Right cardiac atrium (tissue), 5 donors: ENCODE data around the gene NPHS1. TPM values are rescaled to one million over a fixed set of nuclear protein-coding genes. Genes with fewer than 3 reads are reported as not detected.
"Not testable (repeated sequence)": the region's sequence is repeated elsewhere in the genome, so short reads cannot be mapped to it uniquely, and the experiment has no call there.

Source experiments
- ATAC-seq, 2 donors: fragments of 200-7000 bp; cut with Tn5 transposase; one replicate each; pipeline versions ENCODE4 v1.8.0 to v1.9.1; 2020; ENCODE audit warnings: moderate library complexity in 2 of 2, mild to moderate bottlenecking in 1 of 2
- DNase-seq, 3 donors: peaks; one replicate each; pipeline ENCODE4 v3.0.0-alpha.2; 2020
- H3K27ac ChIP-seq: one replicate; pipeline ENCODE4 v1.5.1; 2013; ENCODE audit warnings: mild to moderate bottlenecking, low read length, control low read depth, moderate library complexity
- H3K27me3 ChIP-seq: one replicate; pipeline ENCODE4 v1.6.1; 2013; ENCODE audit not compliant: control insufficient read depth, insufficient read depth
- H3K4me1 ChIP-seq: one replicate; pipeline ENCODE4 v1.6.1; 2013; ENCODE audit warnings: low read length; ENCODE audit not compliant: control insufficient read depth, insufficient read depth
- H3K4me3 ChIP-seq: one replicate; pipeline ENCODE4 v1.5.1; 2013; ENCODE audit warnings: low read length, control low read depth
- H3K9me3 ChIP-seq: one replicate; pipeline ENCODE4 v1.6.1; 2013; ENCODE audit warnings: low read length; ENCODE audit not compliant: control insufficient read depth
- WGBS: extraction: QIAGEN DNeasy Blood & Tissue Kit; methylation state at CpG from one replicate; pipeline ENCODE4 v1.1.7; 2013; 5-methylcytosine and 5-hydroxymethylcytosine counted together
- intact Hi-C, 4 donors: fragments of 100-400 bp; cut with DNase I; formaldehyde crosslinking; loops; one replicate each; pipeline versions ENCODE4 v1.11.0 to v1.14.0; 2022 to 2023
- polyA plus RNA-seq: library from polyadenylated mRNA; stranded (reverse); fragments of 200-250 nt; gene quantifications from one replicate; pipeline ENCODE4 v1.2.3, GENCODE V29; 2013
- total RNA-seq, 4 donors: library from RNA; stranded (reverse); fragmentation: NEBNext Ultra II Directional; extraction: Animal tissue kit (Norgen Biotek cat#: 25700); gene quantifications; one replicate each; pipeline ENCODE4 v1.2.1, GENCODE V29; 2021
- donor health status: healthy with polysubstance abuse.
- donor health status: DM: no; HTN: yes; CAD: no.
- donor health status: DM: no; HTN: no; CAD: no.
- donor health status: DM: no; HTN: yes; CAD: no; lungs with severe emphysema.
- donor health status: DM: yes; HTN: yes; CAD: no.

The NPHS1 gene
- total and polyA plus RNA-seq, 5 donors: not detected

- Histone ChIP-seq H3K9me3 (no peaks in the 10 kb centered on the region), H3K27me3 (no peaks in the 10 kb centered on the region), H3K4me1 (no peaks in the 10 kb centered on the region), H3K27ac (no peak overlapping the region), H3K4me3 (no peak overlapping the region)
- ATAC-seq (peak in 1 of 2 donors; percentile 7), DNase-seq (peak in 2 of 3 donors; percentile 35 to 44)
- 58% methylated on average over 23 of the region's 23 CpGs for WGBS
- intact Hi-C loops: no loop called here
Observed at GRCh38 chr19:35879068-35879467, 26.8 kb upstream of the NPHS1 start.

- DNase-seq: peak in 2 of 3 donors; percentile 34 to 51
- WGBS: 93% methylated on average over 32 of the region's 32 CpGs
- H3K4me1 ChIP-seq: no peaks in the 10 kb centered on the region
- H3K4me3 ChIP-seq: no peak overlapping the region
- H3K27me3 ChIP-seq: no peaks in the 10 kb centered on the region
- ATAC-seq: no peak
- no peaks in the 10 kb centered on the region for H3K9me3 ChIP-seq
- H3K27ac ChIP-seq: no peak overlapping the region
- intact Hi-C loops: no loop called here
Observed at GRCh38 chr19:35874392-35874930, 22.2 kb upstream of the NPHS1 start.

- intact Hi-C loops: no loop called here
- no peak overlapping the region for H3K27ac ChIP-seq
- H3K4me3 ChIP-seq: no peak overlapping the region
- no peak for ATAC-seq
- DNase-seq: peak in 2 of 3 donors; percentile 12 to 13
- no peaks in the 10 kb centered on the region for H3K9me3 ChIP-seq
- no peaks in the 10 kb centered on the region for H3K27me3 ChIP-seq
- no peaks in the 10 kb centered on the region for H3K4me1 ChIP-seq
- 79% methylated on average over 5 of the region's 5 CpGs for WGBS
Observed at GRCh38 chr19:35872180-35872579, 19.9 kb upstream of the NPHS1 start.

- WGBS: 80% methylated on average over 12 of the region's 12 CpGs
- intact Hi-C loops: no loop called here
- peak in 1 of 3 donors; percentile 34 for DNase-seq
- Histone ChIP-seq H3K27me3 (no peaks in the 10 kb centered on the region), H3K27ac (no peak overlapping the region), H3K4me1 (no peaks in the 10 kb centered on the region), H3K9me3 (no peaks in the 10 kb centered on the region), H3K4me3 (no peak overlapping the region)
- no peak for ATAC-seq
Observed at GRCh38 chr19:35871611-35872010, 19.3 kb upstream of the NPHS1 start.

GRCh38 chr19:35870798-35871197 lies 18.5 kb upstream of the NPHS1 start:
- Histone ChIP-seq H3K9me3 (no peaks in the 10 kb centered on the region), H3K27ac (no peak overlapping the region), H3K4me1 (no peaks in the 10 kb centered on the region), H3K27me3 (no peaks in the 10 kb centered on the region), H3K4me3 (no peak overlapping the region)
- intact Hi-C loops: no loop called here
- DNase-seq: peak in 1 of 3 donors; percentile 5
- ATAC-seq: no peak
- WGBS: 80% methylated on average over 12 of the region's 12 CpGs

- H3K9me3 ChIP-seq, H3K4me1 ChIP-seq, H3K27me3 ChIP-seq, H3K4me3 ChIP-seq, H3K27ac ChIP-seq, intact Hi-C loops: not testable (repeated sequence)
- DNase-seq: peak in 2 of 3 donors; percentile 30 to 60
- WGBS: 40% methylated on average over 26 of the region's 26 CpGs
- peak in 1 of 2 donors; percentile 5 for ATAC-seq
Observed at GRCh38 chr19:35870124-35870736, 17.9 kb upstream of the NPHS1 start.

- Histone ChIP-seq H3K9me3 (no peaks in the 10 kb centered on the region), H3K27ac (no peak overlapping the region), H3K4me3 (peak overlapping the region; percentile 73), H3K27me3 (no peaks in the 10 kb centered on the region), H3K4me1 (no peaks in the 10 kb centered on the region)
- ATAC-seq: peak; percentile 71 to 80
- intact Hi-C loops: no loop called here
- peak; percentile 73 to 90 (median 88) for DNase-seq
- 1% methylated on average over 51 of the region's 51 CpGs for WGBS
Observed at GRCh38 chr19:35869327-35870123, 17.2 kb upstream of the NPHS1 start.

GRCh38 chr19:35868823-35869326 lies 16.6 kb upstream of the NPHS1 start:
- DNase-seq: no peak
- H3K4me3 ChIP-seq: peak overlapping the region; percentile 73
- no peaks in the 10 kb centered on the region for H3K4me1 ChIP-seq
- intact Hi-C loops: no loop called here
- no peak overlapping the region for H3K27ac ChIP-seq
- H3K9me3 ChIP-seq: no peaks in the 10 kb centered on the region
- under 1% methylated on average over 15 of the region's 15 CpGs for WGBS
- ATAC-seq: peak; percentile 2 to 8
- no peaks in the 10 kb centered on the region for H3K27me3 ChIP-seq

- Histone ChIP-seq H3K9me3 (no peaks in the 10 kb centered on the region), H3K27me3 (no peaks in the 10 kb centered on the region), H3K4me3 (peak within 1 kb of the TSS; percentile 73), H3K27ac (no peak within 1 kb of the TSS), H3K4me1 (no peaks in the 10 kb centered on the region)
- WGBS: 1% methylated on average over 60 of the region's 60 CpGs
- intact Hi-C loops: no loop called here
- DNase-seq: peak; percentile 84 to 93 (median 92)
- ATAC-seq: peak; percentile 94 to 95
Observed at GRCh38 chr19:35868172-35868822, 16.0 kb upstream of the NPHS1 start, which contains the start of gene APLP1. APLP1 (plus strand) TSS chr19:35868574; CDS start chr19:35868637, 63 bp downstream.

- WGBS: 88% methylated on average over 5 of the region's 5 CpGs
- ATAC-seq (no peak), DNase-seq (no peak)
- Histone ChIP-seq H3K4me3 (no peak overlapping the region), H3K4me1 (no peaks in the 10 kb centered on the region), H3K9me3 (no peaks in the 10 kb centered on the region), H3K27me3 (no peaks in the 10 kb centered on the region), H3K27ac (no peak overlapping the region)
- intact Hi-C loops: no loop called here
Observed at GRCh38 chr19:35863018-35863417, 10.7 kb upstream of the NPHS1 start.
